ENCODE data around the gene SH3BP1.
A peak's percentile ranks its signal among the peaks of the same experiment; 100 is the strongest.

Gene SH3BP1

GRCh38 chr22:37633089-37633624 lies 6.3 kb upstream of the SH3BP1 start:
- no peak for TF ChIP-seq CTCF (IDR thresholded peaks at IDR 0.05; ENCODE audit: low read depth, low read length)
- DNase-seq (ENCODE audit: extremely low read depth, low read depth) = no peak

- TF ChIP-seq CTCF (IDR thresholded peaks at IDR 0.05; ENCODE audit: low read depth, low read length) = peak; percentile 32
- peak; percentile 66 for DNase-seq (ENCODE audit: extremely low read depth, low read depth)
These were observed 5.6 kb upstream of the SH3BP1 start for GRCh38 chr22:37633625-37634416.

GRCh38 chr22:37634417-37634924 lies 5.0 kb upstream of the SH3BP1 start:
- DNase-seq (ENCODE audit: extremely low read depth, low read depth) = no peak
- TF ChIP-seq CTCF (IDR thresholded peaks at IDR 0.05; ENCODE audit: low read depth, low read length) = peak; percentile 4

- no peak for TF ChIP-seq CTCF (IDR thresholded peaks at IDR 0.05; ENCODE audit: low read depth, low read length)
- DNase-seq (ENCODE audit: extremely low read depth, low read depth) = no peak
These were observed 4.3 kb upstream of the SH3BP1 start for GRCh38 chr22:37635157-37635556.

GRCh38 chr22:37636186-37636948 lies 3.1 kb upstream of the SH3BP1 start:
- no peak for DNase-seq (ENCODE audit: extremely low read depth, low read depth)
- TF ChIP-seq CTCF (IDR thresholded peaks at IDR 0.05; ENCODE audit: low read depth, low read length) = no peak

- no peak for DNase-seq (ENCODE audit: extremely low read depth, low read depth)
- TF ChIP-seq CTCF (IDR thresholded peaks at IDR 0.05; ENCODE audit: low read depth, low read length) = no peak
These were observed 2.6 kb upstream of the SH3BP1 start for GRCh38 chr22:37636949-37637273.

Measured in AG09319 (cell line).